Upper lobe of right lung (tissue), 1 donor: Measurements from ENCODE around the gene PRODH. TPM values are rescaled to one million over a fixed set of nuclear protein-coding genes. Genes with fewer than 3 reads are reported as not detected.
"Not testable (repeated sequence)": the region's sequence is repeated elsewhere in the genome, so short reads cannot be mapped to it uniquely, and the experiment has no call there.

Experiments
- ATAC-seq: fragments of 200-7000 bp; cut with Tn5 transposase; one replicate; pipeline ENCODE4 v1.9.1; 2020; ENCODE audit warnings: mild to moderate bottlenecking, moderate library complexity
- DNase-seq: peaks from one replicate; pipeline ENCODE4 v3.0.0-alpha.2; 2020
- H3K27ac ChIP-seq: fragments of 200-600 bp; one replicate; pipeline ENCODE4 v1.8.0; 2022
- H3K27me3 ChIP-seq: fragments of 200-600 bp; one replicate; pipeline ENCODE4 v1.8.0; 2022; ENCODE audit warnings: mild to moderate bottlenecking
- H3K36me3 ChIP-seq: fragments of 200-600 bp; one replicate; pipeline ENCODE4 v1.8.0; 2022
- H3K4me1 ChIP-seq: fragments of 200-600 bp; one replicate; pipeline ENCODE4 v1.8.0; 2022
- H3K4me3 ChIP-seq: fragments of 200-600 bp; one replicate; pipeline ENCODE4 v1.8.0; 2022; ENCODE audit warnings: mild to moderate bottlenecking
- H3K9me3 ChIP-seq: fragments of 200-600 bp; one replicate; pipeline ENCODE4 v1.8.0; 2022
- intact Hi-C: fragments of 100-400 bp; cut with DNase I; formaldehyde crosslinking; loops from one replicate; pipeline ENCODE4 v1.11.0; 2022
- total RNA-seq: library from RNA; stranded (reverse); fragmentation: NEBNext Ultra II Directional; extraction: Animal tissue kit (Norgen Biotek cat#: 25700); gene quantifications from one replicate; pipeline ENCODE4 v1.2.1, GENCODE V29; 2021
- TF ChIP-seq, protein P1 (sequence below): fragments of 200-600 bp; IDR thresholded peaks from one replicate; pipeline ENCODE4 v1.8.0; 2022; ENCODE audit warnings: antibody characterized with exemption
- donor health status: DM: no; HTN: yes; CAD: no; lungs with severe emphysema.

The PRODH gene
- total RNA-seq, 1 donor from 2014 or later = 60.9 TPM

DNA sequence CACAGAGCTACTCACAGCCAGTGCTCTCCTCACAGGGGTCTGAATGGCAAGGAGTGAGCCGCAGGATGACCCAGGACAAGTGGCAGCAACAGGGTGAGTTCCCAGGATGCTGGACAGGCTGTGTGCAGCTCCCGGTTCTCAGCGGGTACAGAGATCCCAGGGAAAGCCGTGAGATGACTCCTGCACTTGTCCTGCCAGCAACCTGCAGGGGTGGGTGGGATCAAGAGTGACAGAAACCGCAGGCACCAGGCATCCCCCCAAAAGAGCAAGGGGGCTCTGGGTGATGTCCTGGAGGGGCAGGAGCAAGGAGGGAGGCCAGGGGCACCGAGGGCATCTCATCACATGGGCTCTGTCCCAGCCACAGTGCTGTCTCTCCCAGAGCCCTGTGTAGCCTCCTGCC lies 15.9 kb upstream of the PRODH start:
- Histone ChIP-seq H3K4me1 (no peaks in the 10 kb centered on the region), H3K4me3 (no peak overlapping the region), H3K27me3 (no peaks in the 10 kb centered on the region), H3K27ac (no peak overlapping the region), H3K36me3 (no peaks in the 10 kb centered on the region), H3K9me3 (no peaks in the 10 kb centered on the region)
- intact Hi-C loops = no loop called here
- DNase-seq (peak; percentile 55), ATAC-seq (no peak)
- TF ChIP-seq, protein P1, sequence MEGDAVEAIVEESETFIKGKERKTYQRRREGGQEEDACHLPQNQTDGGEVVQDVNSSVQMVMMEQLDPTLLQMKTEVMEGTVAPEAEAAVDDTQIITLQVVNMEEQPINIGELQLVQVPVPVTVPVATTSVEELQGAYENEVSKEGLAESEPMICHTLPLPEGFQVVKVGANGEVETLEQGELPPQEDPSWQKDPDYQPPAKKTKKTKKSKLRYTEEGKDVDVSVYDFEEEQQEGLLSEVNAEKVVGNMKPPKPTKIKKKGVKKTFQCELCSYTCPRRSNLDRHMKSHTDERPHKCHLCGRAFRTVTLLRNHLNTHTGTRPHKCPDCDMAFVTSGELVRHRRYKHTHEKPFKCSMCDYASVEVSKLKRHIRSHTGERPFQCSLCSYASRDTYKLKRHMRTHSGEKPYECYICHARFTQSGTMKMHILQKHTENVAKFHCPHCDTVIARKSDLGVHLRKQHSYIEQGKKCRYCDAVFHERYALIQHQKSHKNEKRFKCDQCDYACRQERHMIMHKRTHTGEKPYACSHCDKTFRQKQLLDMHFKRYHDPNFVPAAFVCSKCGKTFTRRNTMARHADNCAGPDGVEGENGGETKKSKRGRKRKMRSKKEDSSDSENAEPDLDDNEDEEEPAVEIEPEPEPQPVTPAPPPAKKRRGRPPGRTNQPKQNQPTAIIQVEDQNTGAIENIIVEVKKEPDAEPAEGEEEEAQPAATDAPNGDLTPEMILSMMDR = no peak

DNA sequence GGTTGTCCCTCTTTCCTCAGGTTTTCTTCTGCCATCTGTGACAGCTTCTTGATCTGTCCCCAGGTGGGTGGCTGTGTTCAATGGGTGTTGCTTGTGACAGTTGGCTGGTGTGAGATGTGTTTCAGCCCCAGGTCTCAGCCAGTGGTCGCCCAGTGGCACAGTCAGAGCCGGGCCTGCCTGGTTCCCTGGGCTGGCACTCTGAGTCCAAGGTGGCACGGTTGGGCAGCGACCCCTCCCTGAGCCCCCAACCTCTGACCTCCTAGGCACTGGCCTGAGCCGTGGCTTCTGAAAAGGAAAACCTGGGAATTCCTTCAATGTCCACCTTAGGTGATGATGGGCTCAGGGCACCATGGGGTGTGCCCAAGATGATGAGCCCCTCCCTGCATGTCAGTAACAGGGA lies 14.0 kb upstream of the PRODH start:
- Histone ChIP-seq H3K4me3 (no peak overlapping the region), H3K4me1 (no peaks in the 10 kb centered on the region), H3K27me3 (no peaks in the 10 kb centered on the region), H3K9me3 (no peaks in the 10 kb centered on the region), H3K36me3 (no peaks in the 10 kb centered on the region), H3K27ac (no peak overlapping the region)
- TF ChIP-seq, protein P1 = no peak
- DNase-seq = peak; percentile 48
- intact Hi-C loops = no loop called here
- no peak for ATAC-seq

DNA sequence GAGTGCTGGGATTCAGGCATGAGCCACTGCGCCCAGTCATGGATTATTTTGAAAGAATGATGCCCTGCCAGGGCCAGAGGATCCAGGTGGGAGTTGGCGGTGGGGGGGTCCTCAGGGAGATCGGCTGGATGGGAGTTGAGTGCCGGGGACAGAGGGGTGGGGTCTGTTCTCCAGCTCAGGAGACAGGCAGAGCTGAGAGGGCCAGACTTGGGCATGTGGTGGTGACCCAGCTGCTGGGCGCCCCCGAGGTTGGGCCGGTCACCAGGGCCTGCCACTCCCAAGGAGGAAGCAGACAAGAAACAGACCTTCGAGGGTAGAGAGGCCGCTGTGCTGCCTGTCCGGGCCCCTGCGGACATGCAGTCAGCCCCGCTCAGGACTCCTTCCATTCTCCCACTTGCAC lies 11.8 kb upstream of the PRODH start:
- peak; percentile 52 for DNase-seq
- H3K27me3 ChIP-seq = no peaks in the 10 kb centered on the region
- no peak overlapping the region for H3K27ac ChIP-seq
- intact Hi-C loops = no loop called here
- TF ChIP-seq, protein P1 = no peak
- H3K4me1 ChIP-seq = no peaks in the 10 kb centered on the region
- ATAC-seq = peak; percentile 28
- no peaks in the 10 kb centered on the region for H3K36me3 ChIP-seq
- no peak overlapping the region for H3K4me3 ChIP-seq
- no peaks in the 10 kb centered on the region for H3K9me3 ChIP-seq

DNA sequence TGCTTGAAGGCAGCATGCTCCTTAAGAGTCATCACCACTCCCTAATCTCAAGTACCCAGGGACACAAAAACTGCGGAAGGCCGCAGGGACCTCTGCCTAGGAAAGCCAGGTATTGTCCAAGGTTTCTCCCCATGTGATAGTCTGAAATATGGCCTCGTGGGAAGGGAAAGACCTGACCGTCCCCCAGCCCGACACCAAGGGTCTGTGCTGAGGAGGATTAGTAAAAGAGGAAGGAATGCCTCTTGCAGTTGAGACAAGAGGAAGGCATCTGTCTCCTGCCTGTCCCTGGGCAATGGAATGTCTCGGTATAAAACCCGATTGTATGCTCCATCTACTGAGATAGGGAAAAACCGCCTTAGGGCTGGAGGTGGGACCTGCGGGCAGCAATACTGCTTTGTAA lies 11.0 kb upstream of the PRODH start:
- H3K36me3 ChIP-seq, H3K9me3 ChIP-seq, H3K4me3 ChIP-seq, H3K4me1 ChIP-seq, DNase-seq, ATAC-seq, H3K27me3 ChIP-seq, intact Hi-C loops, H3K27ac ChIP-seq: not testable (repeated sequence)

DNA sequence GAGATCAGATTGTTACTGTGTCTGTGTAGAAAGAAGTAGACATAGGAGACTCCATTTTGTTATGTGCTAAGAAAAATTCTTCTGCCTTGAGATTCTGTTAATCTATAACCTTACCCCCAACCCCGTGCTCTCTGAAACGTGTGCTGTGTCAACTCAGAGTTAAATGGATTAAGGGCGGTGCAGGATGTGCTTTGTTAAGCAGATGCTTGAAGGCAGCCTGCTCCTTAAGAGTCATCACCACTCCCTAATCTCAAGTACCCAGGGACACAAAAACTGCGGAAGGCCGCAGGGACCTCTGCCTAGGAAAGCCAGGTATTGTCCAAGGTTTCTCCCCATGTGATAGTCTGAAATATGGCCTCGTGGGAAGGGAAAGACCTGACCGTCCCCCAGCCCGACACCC lies 2.6 kb upstream of the PRODH start:
- H3K4me3 ChIP-seq, intact Hi-C loops, H3K27me3 ChIP-seq, H3K36me3 ChIP-seq, H3K27ac ChIP-seq, ATAC-seq, H3K9me3 ChIP-seq, DNase-seq, H3K4me1 ChIP-seq: not testable (repeated sequence)

DNA sequence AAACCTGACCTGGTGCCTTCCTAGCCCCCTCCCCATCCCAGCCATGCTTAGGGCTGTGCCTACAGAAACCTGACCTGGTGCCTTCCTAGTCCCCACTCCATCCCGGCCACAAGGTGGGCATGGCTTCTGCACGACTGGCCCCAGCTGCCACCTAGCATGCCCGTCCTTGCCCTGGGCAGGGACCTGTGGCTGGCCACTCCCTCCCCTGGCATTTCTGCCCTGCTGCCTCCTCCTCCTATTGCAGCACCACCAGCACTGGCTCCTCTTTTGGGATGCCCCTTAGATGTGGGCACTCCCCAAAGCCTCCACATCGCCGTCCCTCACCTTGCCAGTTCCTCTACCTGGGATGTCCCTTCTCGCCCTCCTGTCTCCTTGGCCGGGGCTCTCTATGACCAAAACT lies 1.4 kb downstream of the PRODH start:
- DNase-seq, H3K4me1 ChIP-seq, H3K27me3 ChIP-seq, intact Hi-C loops, H3K9me3 ChIP-seq, H3K27ac ChIP-seq, H3K4me3 ChIP-seq, H3K36me3 ChIP-seq: not testable (repeated sequence)
- peak; percentile 65 for ATAC-seq

DNA sequence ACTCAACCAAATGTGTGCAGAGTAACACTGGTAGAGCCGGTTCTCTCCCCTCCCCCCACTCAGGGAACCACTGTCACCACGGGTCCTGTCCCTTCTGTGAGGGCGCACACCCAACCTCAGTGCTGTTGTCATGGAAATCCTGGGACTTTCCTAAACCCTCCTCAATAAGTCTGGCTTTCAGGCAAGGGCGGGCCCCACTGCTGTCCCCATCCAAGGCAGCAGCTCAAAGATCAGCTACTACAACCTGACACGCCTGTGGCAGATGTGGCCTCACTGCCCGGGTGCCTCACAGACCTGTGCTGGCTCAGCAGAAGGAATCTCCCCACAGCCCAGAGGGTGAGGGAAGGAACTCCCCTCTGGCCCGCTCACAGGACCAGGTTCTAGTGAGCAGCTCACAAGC lies 2.2 kb downstream of the PRODH start:
- TF ChIP-seq, protein P1 = no peak
- no peaks in the 10 kb centered on the region for H3K27me3 ChIP-seq
- H3K9me3 ChIP-seq = no peaks in the 10 kb centered on the region
- no peak overlapping the region for H3K4me3 ChIP-seq
- no peak for DNase-seq
- H3K27ac ChIP-seq = no peak overlapping the region
- peak; percentile 7 for ATAC-seq
- intact Hi-C loops = no loop called here
- no peaks in the 10 kb centered on the region for H3K36me3 ChIP-seq
- no peaks in the 10 kb centered on the region for H3K4me1 ChIP-seq
